Thyroid gland (tissue), 4 donors: ENCODE measurements around the gene PECR.

Experiments
- POLR2A ChIP-seq, 2 donors: fragments of 450-650 bp; IDR thresholded peaks; one replicate each; pipeline ENCODE4 v1.6.1; 2017; ENCODE audit warnings: antibody characterized with exemption in 2 of 2, mild to moderate bottlenecking in 2 of 2, moderate library complexity in 1 of 2
- TF ChIP-seq, protein P1 (sequence below), 6 experiments: fragments of 200-600 bp in 3 of 6; fragments of 450-650 bp in 3 of 6; sonication (generic) in 3 of 6; IDR thresholded peaks; one replicate each; pipeline ENCODE4 v1.5.1; 2016 to 2019; ENCODE audit warnings: antibody characterized with exemption in 6 of 6, mild to moderate bottlenecking in 2 of 6, inconsistent platforms in 1 of 6, moderate library complexity in 1 of 6

DNA sequence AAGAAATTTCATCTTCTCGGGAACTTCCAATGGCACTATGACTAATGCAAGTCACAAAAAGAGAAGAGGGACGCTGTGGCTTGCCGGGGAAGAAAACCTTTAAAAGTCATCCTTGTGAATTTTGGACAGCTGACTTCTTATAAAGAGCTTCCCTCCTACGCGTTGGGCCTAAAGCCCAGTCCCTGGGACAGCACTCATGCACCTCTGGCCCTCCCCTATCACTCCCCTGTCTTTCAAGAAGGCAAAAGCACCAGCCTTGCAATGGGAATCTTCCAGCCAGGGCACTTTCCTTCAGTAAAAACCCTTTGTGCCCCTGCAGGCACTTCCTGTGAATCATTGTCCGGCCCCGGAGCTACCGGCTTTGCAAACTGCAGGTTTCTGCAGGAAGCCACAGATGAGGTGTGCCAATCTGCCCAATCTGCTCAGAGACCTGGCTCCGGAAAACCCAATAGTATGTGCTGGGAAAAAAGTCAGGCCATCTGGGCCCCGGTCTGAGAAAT lies 75.4 kb downstream of the PECR start:
- TF ChIP-seq, protein P1, sequence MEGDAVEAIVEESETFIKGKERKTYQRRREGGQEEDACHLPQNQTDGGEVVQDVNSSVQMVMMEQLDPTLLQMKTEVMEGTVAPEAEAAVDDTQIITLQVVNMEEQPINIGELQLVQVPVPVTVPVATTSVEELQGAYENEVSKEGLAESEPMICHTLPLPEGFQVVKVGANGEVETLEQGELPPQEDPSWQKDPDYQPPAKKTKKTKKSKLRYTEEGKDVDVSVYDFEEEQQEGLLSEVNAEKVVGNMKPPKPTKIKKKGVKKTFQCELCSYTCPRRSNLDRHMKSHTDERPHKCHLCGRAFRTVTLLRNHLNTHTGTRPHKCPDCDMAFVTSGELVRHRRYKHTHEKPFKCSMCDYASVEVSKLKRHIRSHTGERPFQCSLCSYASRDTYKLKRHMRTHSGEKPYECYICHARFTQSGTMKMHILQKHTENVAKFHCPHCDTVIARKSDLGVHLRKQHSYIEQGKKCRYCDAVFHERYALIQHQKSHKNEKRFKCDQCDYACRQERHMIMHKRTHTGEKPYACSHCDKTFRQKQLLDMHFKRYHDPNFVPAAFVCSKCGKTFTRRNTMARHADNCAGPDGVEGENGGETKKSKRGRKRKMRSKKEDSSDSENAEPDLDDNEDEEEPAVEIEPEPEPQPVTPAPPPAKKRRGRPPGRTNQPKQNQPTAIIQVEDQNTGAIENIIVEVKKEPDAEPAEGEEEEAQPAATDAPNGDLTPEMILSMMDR (IDR thresholded peaks at IDR 0.05), result no peak
- no peak for TF ChIP-seq POLR2A (IDR thresholded peaks at IDR 0.05)
